CD4-positive, alpha-beta memory T cell (primary cell): Measurements from ENCODE around the gene SSBP3. TPM values are rescaled to one million over a fixed set of nuclear protein-coding genes. Genes with fewer than 3 reads are reported as not detected.
"Not testable (repeated sequence)": the region's sequence is repeated elsewhere in the genome, so short reads cannot be mapped to it uniquely, and the experiment has no call there.

ENCODE experiments used
- CTCF ChIA-PET: fragments of 350-600 bp; sonication (Branson Sonifier 250); formaldehyde crosslinking; loops from one replicate; lab custom pipeline; 2021; ENCODE audit warnings: inconsistent platforms; ENCODE audit not compliant: partially characterized antibody; lab: Charles Lee
- POLR2A ChIA-PET: fragments of 350-600 bp; sonication (Branson Sonifier 250); formaldehyde crosslinking; loops from one replicate; lab custom pipeline; 2021; ENCODE audit not compliant: partially characterized antibody; lab: Charles Lee
- DNase-seq, 5 donors: peaks; one replicate each; pipeline versions ENCODE4 v3.0.0 to v3.0.0-alpha.2; 2020 to 2022; ENCODE audit warnings: mixed read lengths in 1 of 5
- H3K27ac ChIP-seq: one replicate; pipeline ENCODE4 v1.7.0; 2013; ENCODE audit warnings: low read depth, low read length
- H3K27me3 ChIP-seq: 2 replicates; pipeline ENCODE4 v1.7.0; 2013; ENCODE audit warnings: mild to moderate bottlenecking, low read length, moderate library complexity; ENCODE audit not compliant: insufficient read depth
- H3K36me3 ChIP-seq: 2 replicates; pipeline ENCODE4 v1.7.0; 2013; ENCODE audit warnings: mild to moderate bottlenecking, low read length, moderate library complexity; ENCODE audit not compliant: insufficient read depth
- H3K4me1 ChIP-seq: 2 replicates; pipeline ENCODE4 v1.7.0; 2013; ENCODE audit warnings: mild to moderate bottlenecking, low read length, moderate library complexity; ENCODE audit not compliant: insufficient read depth
- H3K4me3 ChIP-seq, 2 donors: one replicate each; pipeline ENCODE4 v1.7.0; 2013; ENCODE audit warnings: low read length in 2 of 2, mild to moderate bottlenecking in 1 of 2
- H3K9me3 ChIP-seq, 2 donors: one replicate each; pipeline ENCODE4 v1.7.0; 2013; ENCODE audit warnings: low read length in 2 of 2, control low read depth in 1 of 2; ENCODE audit not compliant: control insufficient read depth in 1 of 2
- H3K27ac Mint-ChIP-seq, 7 donors: one replicate each; pipeline ENCODE4 v1.8.0; 2020 to 2021; ENCODE audit warnings: mixed read lengths in 7 of 7, mild to moderate bottlenecking in 6 of 7, inconsistent platforms in 3 of 7, moderate library complexity in 3 of 7
- H3K27me3 Mint-ChIP-seq, 2 donors: one replicate each; pipeline ENCODE4 v1.8.0; 2020 to 2021; ENCODE audit warnings: mixed read lengths in 2 of 2
- H3K36me3 Mint-ChIP-seq, 2 donors: one replicate each; pipeline ENCODE4 v1.8.0; 2020 to 2021; ENCODE audit warnings: mixed read lengths in 2 of 2, inconsistent platforms in 1 of 2, mild to moderate bottlenecking in 1 of 2
- H3K4me1 Mint-ChIP-seq, 4 donors: one replicate each; pipeline ENCODE4 v1.8.0; 2020 to 2021; ENCODE audit warnings: mixed read lengths in 4 of 4, mild to moderate bottlenecking in 1 of 4
- H3K4me3 Mint-ChIP-seq, 8 donors: one replicate each; pipeline ENCODE4 v1.8.0; 2020 to 2021; ENCODE audit warnings: mixed read lengths in 8 of 8, mild to moderate bottlenecking in 7 of 8, moderate library complexity in 6 of 8, inconsistent platforms in 3 of 8
- H3K9me3 Mint-ChIP-seq, 8 donors: one replicate each; pipeline ENCODE4 v1.8.0; 2020 to 2021; ENCODE audit warnings: mixed read lengths in 8 of 8, mild to moderate bottlenecking in 5 of 8, inconsistent platforms in 3 of 8, moderate library complexity in 1 of 8
- intact Hi-C: fragments of 100-400 bp; cut with micrococcal nuclease; formaldehyde crosslinking; loops from one replicate; pipeline ENCODE4 v1.15.1; 2023
- polyA plus RNA-seq, 2 donors: library from polyadenylated mRNA; unstranded; fragments of 300-500 nt; fragmentation: Illumina TruSeq; gene quantifications; one replicate each; pipeline ENCODE4 v1.2.3, GENCODE V29; 2021
- total RNA-seq, 2 experiments: library from RNA; stranded (reverse); gene quantifications; one replicate each; pipeline ENCODE4 v1.2.3, GENCODE V29; 2021

The SSBP3 gene
- total and polyA plus RNA-seq, 4 experiments from 2014 or later = 10.9 to 87.6 (median 45.1) TPM

- Histone ChIP-seq H3K27ac (no peak overlapping the region), H3K4me3 (no peak overlapping the region), H3K9me3 (no peaks in the 10 kb centered on the region), H3K36me3 (no peaks in the 10 kb centered on the region), H3K27me3 (no peaks in the 10 kb centered on the region), H3K4me1 (no peaks in the 10 kb centered on the region)
- Mint-ChIP-seq H3K4me3 (peak overlapping the region in 1 of 8 donors; percentile 41), H3K36me3 (no peaks in the 10 kb centered on the region), H3K27me3 (no peaks in the 10 kb centered on the region), H3K27ac (no peak overlapping the region), H3K9me3 (no peaks in the 10 kb centered on the region), H3K4me1 (peaks cover 0 to 3% (median 0%) of the 10 kb centered on the region in 4 donors)
- POLR2A ChIA-PET = interaction anchor here (1.0 to 1.5 kb wide), 2 partner anchors 14 to 56 kb away, joined by 5 to 7 read pairs; no protein-coding TSS in a partner anchor
- DNase-seq = no peak
- CTCF ChIA-PET = interaction anchor here (1.8 kb wide), 1 partner anchor 65 kb away, joined by 4 read pairs; no protein-coding TSS in a partner anchor
- intact Hi-C loops = no loop called here
Observed at GRCh38 chr1:54421101-54421504, 14.9 kb upstream of the SSBP3 start.

DNA sequence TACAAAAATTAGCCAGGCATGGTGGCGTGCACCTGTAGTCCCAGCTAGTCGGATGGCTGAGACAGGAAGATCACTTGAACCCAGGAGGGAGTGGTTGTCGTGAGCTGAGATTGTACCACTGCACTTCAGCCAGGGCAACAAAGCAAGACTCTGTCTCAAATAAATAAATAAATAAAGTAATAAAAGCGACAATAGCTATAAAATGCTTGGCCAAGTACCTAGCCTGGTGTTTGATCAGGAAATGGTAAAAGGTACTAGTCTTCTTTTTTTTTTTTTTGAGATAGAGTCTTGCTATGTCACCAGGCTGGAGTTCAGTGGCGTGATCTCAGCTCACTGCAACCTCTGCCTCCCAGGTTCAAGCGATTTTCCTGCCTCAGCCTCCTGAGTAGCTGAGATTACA, 12.4 kb upstream of the SSBP3 start:
- H3K4me3 Mint-ChIP-seq, H3K27me3 Mint-ChIP-seq, H3K9me3 ChIP-seq, H3K9me3 Mint-ChIP-seq, H3K27me3 ChIP-seq, H3K4me3 ChIP-seq, H3K36me3 ChIP-seq, DNase-seq, H3K4me1 ChIP-seq, intact Hi-C loops, H3K27ac ChIP-seq, H3K27ac Mint-ChIP-seq, H3K36me3 Mint-ChIP-seq: not testable (repeated sequence)
- POLR2A ChIA-PET = interaction anchor here (0.7 kb wide), 1 partner anchor 462 kb away, joined by 4 read pairs; no protein-coding TSS in a partner anchor
- CTCF ChIA-PET = interaction anchor here (1.0 to 1.2 kb wide), 2 partner anchors 70 to 347 kb away, joined by 3 to 4 read pairs; no protein-coding TSS in a partner anchor
- peaks cover 1 to 15% (median 8%) of the 10 kb centered on the region in 4 donors for H3K4me1 Mint-ChIP-seq

GRCh38 chr1:54417123-54417522, 10.9 kb upstream of the SSBP3 start:
- no peaks in the 10 kb centered on the region for H3K36me3 Mint-ChIP-seq
- H3K9me3 Mint-ChIP-seq = no peaks in the 10 kb centered on the region
- Histone ChIP-seq H3K27me3 (no peaks in the 10 kb centered on the region), H3K9me3 (no peaks in the 10 kb centered on the region), H3K4me3 (no peak overlapping the region), H3K27ac (no peak overlapping the region), H3K4me1 (peaks cover 15% of the 10 kb centered on the region), H3K36me3 (no peaks in the 10 kb centered on the region)
- intact Hi-C loops = no loop called here
- peaks cover 8 to 23% (median 16%) of the 10 kb centered on the region in 4 donors for H3K4me1 Mint-ChIP-seq
- ChIA-PET CTCF (interaction anchor here (1.0 kb wide), 1 partner anchor 11 kb away, joined by 3 read pairs; no protein-coding TSS in a partner anchor), POLR2A (no interaction called here)
- peak overlapping the region in 4 of 7 donors; percentile 12 to 64 (median 26) for H3K27ac Mint-ChIP-seq
- H3K27me3 Mint-ChIP-seq = peaks cover 0 to 4% of the 10 kb centered on the region in 2 donors
- no peak for DNase-seq
- no peak overlapping the region for H3K4me3 Mint-ChIP-seq

DNA sequence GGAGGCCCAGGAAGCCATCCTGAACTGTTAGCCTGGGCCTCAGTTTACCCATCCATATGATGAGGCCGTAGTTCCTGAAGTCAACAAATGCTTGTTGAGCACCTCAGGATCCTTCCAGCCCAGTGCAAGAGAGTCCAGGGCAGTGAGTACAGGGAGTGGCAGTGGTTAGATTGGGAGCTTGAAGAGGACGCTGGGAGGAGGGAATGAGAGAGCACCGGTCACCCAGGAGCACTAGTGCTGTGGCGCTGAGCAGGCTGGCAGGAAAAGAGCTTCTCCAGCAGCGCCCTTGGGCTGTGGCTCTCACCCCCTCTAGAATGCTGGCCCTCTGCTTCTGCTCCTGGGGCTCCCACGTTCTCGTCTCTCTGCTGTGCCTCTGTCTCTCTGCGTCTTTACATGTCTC, 10.2 kb upstream of the SSBP3 start:
- H3K4me3 ChIP-seq = no peak overlapping the region
- H3K4me1 Mint-ChIP-seq = peaks cover 8 to 23% (median 16%) of the 10 kb centered on the region in 4 donors
- H3K9me3 ChIP-seq = no peaks in the 10 kb centered on the region
- no peak for DNase-seq
- H3K4me3 Mint-ChIP-seq = no peak overlapping the region
- H3K27me3 ChIP-seq = no peaks in the 10 kb centered on the region
- H3K36me3 ChIP-seq = no peaks in the 10 kb centered on the region
- intact Hi-C loops = no loop called here
- H3K36me3 Mint-ChIP-seq = no peaks in the 10 kb centered on the region
- ChIA-PET CTCF (interaction anchor here (1.3 kb wide), 1 partner anchor 73 kb away, joined by 4 read pairs; no protein-coding TSS in a partner anchor), POLR2A (interaction anchor here (2.1 kb wide), 1 partner anchor 71 kb away, joined by 6 read pairs; no protein-coding TSS in a partner anchor)
- no peaks in the 10 kb centered on the region for H3K9me3 Mint-ChIP-seq
- H3K27me3 Mint-ChIP-seq = peaks cover 0 to 4% of the 10 kb centered on the region in 2 donors
- H3K27ac ChIP-seq = no peak overlapping the region
- peaks cover 15% of the 10 kb centered on the region for H3K4me1 ChIP-seq
- H3K27ac Mint-ChIP-seq = no peak overlapping the region

DNA sequence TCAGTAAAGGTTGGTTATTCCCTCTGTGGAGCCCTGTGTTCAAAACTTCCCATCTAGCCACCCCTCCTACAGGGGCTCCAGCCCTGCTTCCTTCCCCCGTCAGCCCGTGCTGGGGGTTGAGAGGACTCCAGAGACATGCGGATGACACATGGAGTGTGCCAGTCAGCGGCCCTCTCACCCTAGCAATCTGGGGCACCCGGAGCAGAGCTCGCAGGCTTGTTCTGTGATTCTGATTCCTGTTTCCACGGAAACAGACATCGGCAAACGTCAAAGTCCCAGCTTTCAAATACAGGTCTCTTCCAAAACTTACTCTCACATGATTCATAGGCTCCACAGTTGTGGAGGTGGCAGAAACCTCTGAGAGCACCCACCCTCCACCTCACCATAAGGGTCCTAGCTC, 9.8 kb upstream of the SSBP3 start:
- intact Hi-C loops = no loop called here
- peaks cover 0 to 4% of the 10 kb centered on the region in 2 donors for H3K27me3 Mint-ChIP-seq
- Histone ChIP-seq H3K27ac (no peak overlapping the region), H3K4me1 (peaks cover 15% of the 10 kb centered on the region), H3K9me3 (no peaks in the 10 kb centered on the region), H3K27me3 (no peaks in the 10 kb centered on the region), H3K4me3 (no peak overlapping the region), H3K36me3 (no peaks in the 10 kb centered on the region)
- no peak overlapping the region for H3K27ac Mint-ChIP-seq
- H3K9me3 Mint-ChIP-seq = no peaks in the 10 kb centered on the region
- no peaks in the 10 kb centered on the region for H3K36me3 Mint-ChIP-seq
- H3K4me3 Mint-ChIP-seq = no peak overlapping the region
- no peak for DNase-seq
- CTCF ChIA-PET = interaction anchor here (1.3 kb wide), 2 partner anchors 61 to 74 kb away, joined by 3 to 4 read pairs; no protein-coding TSS in a partner anchor
- H3K4me1 Mint-ChIP-seq = peaks cover 8 to 24% (median 16%) of the 10 kb centered on the region in 4 donors
- POLR2A ChIA-PET = interaction anchor here (0.6 to 2.1 kb wide), 2 partner anchors 29 to 71 kb away, joined by 3 to 6 read pairs; no protein-coding TSS in a partner anchor

DNA sequence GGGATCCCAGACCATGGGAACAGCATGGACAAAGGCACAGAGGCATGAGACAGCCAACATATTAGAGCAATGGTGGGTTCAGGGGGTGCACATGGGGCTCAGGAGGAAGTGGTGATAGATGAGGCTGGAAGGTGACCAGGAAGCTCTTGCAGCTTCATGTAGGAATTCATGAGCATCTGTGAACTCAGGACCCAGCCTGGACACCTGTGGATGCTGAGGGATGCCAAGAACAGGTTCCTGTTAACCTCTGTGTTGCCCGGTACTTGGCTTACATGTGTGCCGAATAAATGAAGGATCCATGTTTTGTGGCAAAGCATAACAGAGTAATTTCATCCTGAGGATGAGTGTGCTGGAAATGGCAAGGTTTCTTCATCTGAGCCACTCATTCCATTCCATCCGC, 9.3 kb upstream of the SSBP3 start:
- peaks cover 8 to 28% (median 19%) of the 10 kb centered on the region in 4 donors for H3K4me1 Mint-ChIP-seq
- POLR2A ChIA-PET = interaction anchor here (0.6 to 2.1 kb wide), 3 partner anchors 9 to 72 kb away, joined by 3 to 6 read pairs (median 3); partner anchors contain the start of gene SSBP3

GRCh38 chr1:54413732-54414131, 7.5 kb upstream of the SSBP3 start:
- POLR2A ChIA-PET = interaction anchor here (1.7 to 1.9 kb wide), 2 partner anchors 8 to 74 kb away, joined by 3 to 19 read pairs; partner anchors contain the start of gene SSBP3
- H3K27ac Mint-ChIP-seq = peak overlapping the region in 3 of 7 donors; percentile 12 to 79 (median 26)
- no peaks in the 10 kb centered on the region for H3K9me3 Mint-ChIP-seq
- peaks cover 0 to 4% of the 10 kb centered on the region in 2 donors for H3K27me3 Mint-ChIP-seq
- Histone ChIP-seq H3K9me3 (no peaks in the 10 kb centered on the region), H3K27ac (no peak overlapping the region), H3K27me3 (no peaks in the 10 kb centered on the region), H3K4me3 (no peak overlapping the region), H3K36me3 (no peaks in the 10 kb centered on the region), H3K4me1 (peaks cover 35% of the 10 kb centered on the region)
- peak overlapping the region in 1 of 8 donors; percentile 36 for H3K4me3 Mint-ChIP-seq
- DNase-seq = no peak
- peaks cover 20 to 45% (median 34%) of the 10 kb centered on the region in 4 donors for H3K4me1 Mint-ChIP-seq
- no peaks in the 10 kb centered on the region for H3K36me3 Mint-ChIP-seq
- CTCF ChIA-PET = interaction anchor here (1.6 kb wide), 1 partner anchor 81 kb away, joined by 4 read pairs; no protein-coding TSS in a partner anchor
- intact Hi-C loops = no loop called here

More for the DNA sequence above, 9.3 kb upstream of the SSBP3 start:
- H3K9me3 Mint-ChIP-seq = no peaks in the 10 kb centered on the region
- Histone ChIP-seq H3K4me3 (no peak overlapping the region), H3K27ac (no peak overlapping the region), H3K4me1 (peaks cover 17% of the 10 kb centered on the region), H3K9me3 (no peaks in the 10 kb centered on the region), H3K36me3 (no peaks in the 10 kb centered on the region), H3K27me3 (no peaks in the 10 kb centered on the region)
- no peaks in the 10 kb centered on the region for H3K36me3 Mint-ChIP-seq
- no peak overlapping the region for H3K27ac Mint-ChIP-seq
- H3K4me3 Mint-ChIP-seq = no peak overlapping the region
- CTCF ChIA-PET = interaction anchor here (1.3 kb wide), 2 partner anchors 62 to 74 kb away, joined by 3 to 4 read pairs; no protein-coding TSS in a partner anchor
- H3K27me3 Mint-ChIP-seq = peaks cover 0 to 4% of the 10 kb centered on the region in 2 donors
- DNase-seq = no peak
- intact Hi-C loops = no loop called here
